Jurkat, Clone E6-1 (cell line): ENCODE results near the gene ZNF416. TPM values are rescaled to one million over a fixed set of nuclear protein-coding genes. Genes with fewer than 3 reads are reported as not detected.

ENCODE experiments used
- DNase-seq: peaks from one replicate; pipeline ENCODE4 v3.0.0-alpha.2; 2011; ENCODE audit warnings: low read depth, low spot score
- H3K4me3 ChIP-seq: 2 replicates; pipeline ENCODE4 v1.5.1; 2011; ENCODE audit warnings: mild to moderate bottlenecking, low read length, control low read depth, moderate library complexity
- polyA plus RNA-seq: library from polyadenylated mRNA; unstranded; fragments of >200 nt; gene quantifications from one replicate; pipeline ENCODE4 v1.2.1, GENCODE V29; 2012; ENCODE audit warnings: missing spikeins; ENCODE audit not compliant: insufficient read length, insufficient read depth

ZNF416 gene
- 4.8 TPM for polyA plus RNA-seq

- DNase-seq, result peak; percentile 99
- H3K4me3 ChIP-seq, result peak within 1 kb of the TSS; percentile 77
Observed at GRCh38 chr19:57578487-57579205, at the start of gene ZNF416. TSS of gene ZNF416 (minus strand) at chr19:57578911. CDS start at chr19:57578704, 207 bp downstream.

- no peak overlapping the region for H3K4me3 ChIP-seq
- DNase-seq, result no peak
Observed at GRCh38 chr19:57623091-57623490, 44.4 kb upstream of the ZNF416 start.

GRCh38 chr19:57620673-57621348 is 42.1 kb upstream of the ZNF416 start:
- no peak overlapping the region for H3K4me3 ChIP-seq
- no peak for DNase-seq

GRCh38 chr19:57615346-57615745 is 36.6 kb upstream of the ZNF416 start:
- DNase-seq, result no peak
- no peak overlapping the region for H3K4me3 ChIP-seq

GRCh38 chr19:57613941-57614743 is 35.4 kb upstream of the ZNF416 start, which contains the start of gene ZNF134:
TSS of gene ZNF134 (plus strand) at chr19:57614242. CDS start at chr19:57619469, 5,227 bp downstream.
- peak; percentile 91 for DNase-seq
- H3K4me3 ChIP-seq, result peak within 1 kb of the TSS; percentile 86

GRCh38 chr19:57611113-57611512 is 32.4 kb upstream of the ZNF416 start:
- no peak overlapping the region for H3K4me3 ChIP-seq
- no peak for DNase-seq

- H3K4me3 ChIP-seq, result no peak overlapping the region
- DNase-seq, result no peak
Observed at GRCh38 chr19:57606931-57607330, 28.2 kb upstream of the ZNF416 start.

- peak; percentile 90 for DNase-seq
- peak within 1 kb of the TSS; percentile 78 for H3K4me3 ChIP-seq
Observed at GRCh38 chr19:57599761-57600383, 21.2 kb upstream of the ZNF416 start, which contains the start of gene ZNF530. TSS of gene ZNF530 (plus strand) at chr19:57599885. CDS start at chr19:57604346, 4,461 bp downstream.

- DNase-seq, result no peak
- H3K4me3 ChIP-seq, result peak overlapping the region; percentile 78
Observed at GRCh38 chr19:57599377-57599760, 20.7 kb upstream of the ZNF416 start.

- DNase-seq, result no peak
Observed at GRCh38 chr19:57587529-57587928, 8.8 kb upstream of the ZNF416 start.

GRCh38 chr19:57583521-57584416 is 5.1 kb upstream of the ZNF416 start, which contains the start of gene ZIK1:
TSS of gene ZIK1 (plus strand) at chr19:57584145. CDS start at chr19:57584357, 212 bp downstream.
- no peak for DNase-seq
- H3K4me3 ChIP-seq, result no peak within 1 kb of the TSS

More at GRCh38 chr19:57587529-57587928, 8.8 kb upstream of the ZNF416 start:
- H3K4me3 ChIP-seq, result no peak overlapping the region

- no peak overlapping the region for H3K4me3 ChIP-seq
- no peak for DNase-seq
Observed at GRCh38 chr19:57583104-57583520, 4.4 kb upstream of the ZNF416 start.

GRCh38 chr19:57576661-57577060 is 2.0 kb downstream of the ZNF416 start:
- no peak for DNase-seq
- no peak overlapping the region for H3K4me3 ChIP-seq

- H3K4me3 ChIP-seq, result no peak overlapping the region
Observed at GRCh38 chr19:57572415-57572947, 6.2 kb downstream of the ZNF416 start.

GRCh38 chr19:57570707-57571106 is 8.0 kb downstream of the ZNF416 start:
- H3K4me3 ChIP-seq, result no peak overlapping the region
- DNase-seq, result no peak

More at GRCh38 chr19:57572415-57572947, 6.2 kb downstream of the ZNF416 start:
- no peak for DNase-seq

- no peak overlapping the region for H3K4me3 ChIP-seq
- peak; percentile 54 for DNase-seq
Observed at GRCh38 chr19:57566396-57567265, 12.1 kb downstream of the ZNF416 start.

GRCh38 chr19:57563547-57563946 is 15.2 kb downstream of the ZNF416 start:
- DNase-seq, result no peak
- H3K4me3 ChIP-seq, result no peak overlapping the region
